IMR-90 (cell line): ENCODE results near the gene MCTP2.

Experiments
- CEBPB ChIP-seq: IDR thresholded peaks from 2 replicates; pipeline ENCODE4 v1.6.1; 2012; ENCODE audit warnings: low read depth, low read length, improper control_type of control experiment
- FOS ChIP-seq: fragments of 150-350 bp; IDR thresholded peaks from 2 replicates; pipeline ENCODE4 v1.6.1; 2016; ENCODE audit warnings: low read depth, low read length
- MAFK ChIP-seq: IDR thresholded peaks from 2 replicates; pipeline ENCODE4 v1.6.1; 2012; ENCODE audit warnings: low read depth, low read length, improper control_type of control experiment
- POLR2A ChIP-seq: IDR thresholded peaks from 2 replicates; pipeline ENCODE4 v1.6.1; 2012; ENCODE audit warnings: mild to moderate bottlenecking, low read depth, low read length
- RFX5 ChIP-seq: IDR thresholded peaks from 2 replicates; pipeline ENCODE4 v1.8.0; 2012; ENCODE audit warnings: low read depth, mild to moderate bottlenecking, low read length, moderate library complexity
- SMC3 ChIP-seq: fragments of 150-350 bp; IDR thresholded peaks from 2 replicates; pipeline ENCODE4 v1.6.1; 2016; ENCODE audit warnings: low read depth, mild to moderate bottlenecking, antibody characterized with exemption, low read length, moderate library complexity
- TF ChIP-seq, protein P1 (sequence below): conservative IDR thresholded peaks from 2 replicates; pipeline ENCODE4 v1.5.1; 2012; ENCODE audit warnings: mild to moderate bottlenecking, low read depth, low read length, improper control_type of control experiment
- TF ChIP-seq, protein P2 (sequence below): fragments of 150-350 bp; IDR thresholded peaks from 2 replicates; pipeline ENCODE4 v1.6.1; 2017; ENCODE audit warnings: mild to moderate bottlenecking, antibody characterized with exemption, low read length, low read depth

DNA sequence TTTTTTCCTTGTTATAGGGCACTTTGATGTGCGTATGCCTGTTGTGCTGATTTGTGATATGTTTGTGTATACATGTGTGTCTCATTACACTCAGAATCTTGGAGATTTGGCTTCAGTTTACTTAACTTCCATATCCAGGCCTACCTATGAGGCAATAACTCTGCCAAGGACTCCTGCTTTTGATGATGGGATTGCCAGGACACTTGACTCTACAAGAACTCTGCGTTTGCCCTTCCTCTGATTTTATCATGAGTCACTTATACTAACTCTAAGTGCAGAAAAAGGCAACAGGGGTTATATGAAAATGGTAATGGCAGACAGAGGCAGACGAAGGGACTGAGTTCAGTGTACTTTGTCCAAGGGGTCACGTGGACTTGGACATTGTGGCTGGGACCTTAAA, 33.6 kb downstream of the MCTP2 start:
- TF ChIP-seq POLR2A, result no peak
- TF ChIP-seq, protein P1, sequence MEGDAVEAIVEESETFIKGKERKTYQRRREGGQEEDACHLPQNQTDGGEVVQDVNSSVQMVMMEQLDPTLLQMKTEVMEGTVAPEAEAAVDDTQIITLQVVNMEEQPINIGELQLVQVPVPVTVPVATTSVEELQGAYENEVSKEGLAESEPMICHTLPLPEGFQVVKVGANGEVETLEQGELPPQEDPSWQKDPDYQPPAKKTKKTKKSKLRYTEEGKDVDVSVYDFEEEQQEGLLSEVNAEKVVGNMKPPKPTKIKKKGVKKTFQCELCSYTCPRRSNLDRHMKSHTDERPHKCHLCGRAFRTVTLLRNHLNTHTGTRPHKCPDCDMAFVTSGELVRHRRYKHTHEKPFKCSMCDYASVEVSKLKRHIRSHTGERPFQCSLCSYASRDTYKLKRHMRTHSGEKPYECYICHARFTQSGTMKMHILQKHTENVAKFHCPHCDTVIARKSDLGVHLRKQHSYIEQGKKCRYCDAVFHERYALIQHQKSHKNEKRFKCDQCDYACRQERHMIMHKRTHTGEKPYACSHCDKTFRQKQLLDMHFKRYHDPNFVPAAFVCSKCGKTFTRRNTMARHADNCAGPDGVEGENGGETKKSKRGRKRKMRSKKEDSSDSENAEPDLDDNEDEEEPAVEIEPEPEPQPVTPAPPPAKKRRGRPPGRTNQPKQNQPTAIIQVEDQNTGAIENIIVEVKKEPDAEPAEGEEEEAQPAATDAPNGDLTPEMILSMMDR, result no peak
- TF ChIP-seq, protein P2, sequence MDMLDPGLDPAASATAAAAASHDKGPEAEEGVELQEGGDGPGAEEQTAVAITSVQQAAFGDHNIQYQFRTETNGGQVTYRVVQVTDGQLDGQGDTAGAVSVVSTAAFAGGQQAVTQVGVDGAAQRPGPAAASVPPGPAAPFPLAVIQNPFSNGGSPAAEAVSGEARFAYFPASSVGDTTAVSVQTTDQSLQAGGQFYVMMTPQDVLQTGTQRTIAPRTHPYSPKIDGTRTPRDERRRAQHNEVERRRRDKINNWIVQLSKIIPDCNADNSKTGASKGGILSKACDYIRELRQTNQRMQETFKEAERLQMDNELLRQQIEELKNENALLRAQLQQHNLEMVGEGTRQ, result no peak
- no peak for TF ChIP-seq RFX5
- peak; percentile 70 for TF ChIP-seq CEBPB
- no peak for TF ChIP-seq FOS
- TF ChIP-seq SMC3, result no peak
- TF ChIP-seq MAFK, result no peak
